K562 (cell line): ENCODE results near the gene PBX2. TPM values are rescaled to one million over a fixed set of nuclear protein-coding genes. Genes with fewer than 3 reads are reported as not detected.

Source experiments
- ARNT ChIP-seq, 2 experiments: fragments of 450-650 bp; IDR thresholded peaks; 2 replicates each; pipeline ENCODE4 v1.6.1; 2016; ENCODE audit warnings: mild to moderate bottlenecking in 1 of 2
- FOS ChIP-seq: IDR thresholded peaks from 3 replicates; pipeline ENCODE4 v1.6.1; 2011; ENCODE audit not compliant: insufficient read length; ENCODE audit errors: extremely low read depth
- KLF13 ChIP-seq: fragments of 450-650 bp; IDR thresholded peaks from 2 replicates; pipeline ENCODE4 v1.6.1; 2016; ENCODE audit warnings: missing genetic modification characterization, low read depth, mild to moderate bottlenecking, missing compliant biosample characterization, moderate library complexity, borderline replicate concordance
- L3MBTL2 ChIP-seq: fragments of 450-650 bp; IDR thresholded peaks from 2 replicates; pipeline ENCODE4 v1.6.1; 2016; ENCODE audit warnings: mild to moderate bottlenecking, moderate library complexity
- MECOM ChIP-seq: fragments of 250-450 bp; sonication (Bioruptor Pico); IDR thresholded peaks from 2 replicates; pipeline ENCODE4 v1.8.0; 2022; ENCODE audit warnings: inconsistent platforms
- MYC ChIP-seq, 2 experiments: fragments of 250-450 bp in 1 of 2; sonication (Bioruptor Pico) in 1 of 2; IDR thresholded peaks; 2 replicates each; pipeline versions ENCODE4 v1.5.1 to v1.6.1; 2012 to 2021; ENCODE audit warnings: low read depth in 2 of 2, borderline replicate concordance in 1 of 2, improper control_type of control experiment in 1 of 2, low read length in 1 of 2, mild to moderate bottlenecking in 1 of 2, moderate library complexity in 1 of 2
- NR2C1 ChIP-seq, 2 experiments: fragments of 450-650 bp; IDR thresholded peaks; 2 replicates each; pipeline ENCODE4 v1.6.1; 2017; ENCODE audit warnings: mild to moderate bottlenecking in 2 of 2, antibody characterized with exemption in 1 of 2, inconsistent platforms in 1 of 2, missing compliant biosample characterization in 1 of 2, missing genetic modification characterization in 1 of 2
- NR4A1 ChIP-seq, 2 experiments: fragments of 250-450 bp in 1 of 2; fragments of 450-650 bp in 1 of 2; sonication (Bioruptor Pico) in 1 of 2; IDR thresholded peaks; 2 replicates each; pipeline versions ENCODE4 v1.4.0 to v1.6.1; 2016 to 2020; ENCODE audit warnings: mild to moderate bottlenecking in 2 of 2, missing compliant biosample characterization in 1 of 2, missing genetic modification characterization in 1 of 2, moderate library complexity in 1 of 2
- ZNF384 ChIP-seq: IDR thresholded peaks from 2 replicates; pipeline ENCODE4 v1.6.1; 2012; ENCODE audit warnings: low read depth, low read length, improper control_type of control experiment
- ZNF431 ChIP-seq: sonication (generic); formaldehyde crosslinking; IDR thresholded peaks from 2 replicates; pipeline ENCODE4 v1.8.0; 2022; ENCODE audit warnings: mild to moderate bottlenecking, missing genetic modification reagents
- polyA plus RNA-seq, 8 experiments: library from polyadenylated mRNA; depleted of rRNA in 4 of 8; stranded (reverse) in 5 of 8; unstranded in 3 of 8; fragments of >200 nt; fragmentation: Nextera tagmentation in 2 of 8; fragmentation: Illumina TruSeq in 1 of 8; extraction: Ambion mirVana in 2 of 8; extraction: Trizol in 1 of 8; gene quantifications; 2 replicates each; pipeline versions ENCODE4 v1.2.1 to v1.2.3, GENCODE V29; 2011 to 2014; ENCODE audit warnings: inconsistent platforms in 1 of 8, missing spikeins in 1 of 8
- total RNA-seq, 7 experiments: library from RNA; depleted of rRNA in 6 of 7; stranded (reverse); fragments of >200 nt in 6 of 7; fragmentation: Illumina TruSeq in 2 of 7; extraction: Trizol in 2 of 7; gene quantifications; 2 replicates each; pipeline versions ENCODE4 v1.2.1 to v1.2.3, GENCODE V29; 2011 to 2021; ENCODE audit warnings: low replicate concordance in 1 of 7
- TF ChIP-seq, protein P1 (sequence below): fragments of 450-650 bp; IDR thresholded peaks from 2 replicates; pipeline ENCODE4 v1.7.1; 2018; ENCODE audit warnings: mild to moderate bottlenecking, low read depth; ENCODE audit not compliant: partially characterized antibody
- TF ChIP-seq, protein P2 (sequence below): fragments of 250-450 bp; sonication (Bioruptor Pico); IDR thresholded peaks from 2 replicates; pipeline ENCODE4 v1.4.0; 2020; ENCODE audit warnings: mild to moderate bottlenecking, moderate library complexity
- TF ChIP-seq, protein P3 (sequence below), 2 experiments: fragments of 450-650 bp; conservative IDR thresholded peaks; 2 replicates each; pipeline ENCODE4 v1.6.1; 2017; ENCODE audit warnings: mild to moderate bottlenecking in 2 of 2, moderate library complexity in 2 of 2
- TF ChIP-seq, protein P4 (sequence below): fragments of 450-650 bp; IDR thresholded peaks from 2 replicates; pipeline ENCODE4 v1.6.1; 2016; ENCODE audit warnings: borderline replicate concordance
- TF ChIP-seq, protein P5 (sequence below): fragments of 250-450 bp; sonication (Bioruptor Pico); IDR thresholded peaks from 2 replicates; pipeline ENCODE4 v1.4.0; 2020

PBX2 gene
- total and polyA plus RNA-seq, 9 of the 15 experiments (the other 6 are each of a cell fraction or from before 2014, with no cell fraction given) = 1.9 to 134 (median 62.5) TPM

DNA sequence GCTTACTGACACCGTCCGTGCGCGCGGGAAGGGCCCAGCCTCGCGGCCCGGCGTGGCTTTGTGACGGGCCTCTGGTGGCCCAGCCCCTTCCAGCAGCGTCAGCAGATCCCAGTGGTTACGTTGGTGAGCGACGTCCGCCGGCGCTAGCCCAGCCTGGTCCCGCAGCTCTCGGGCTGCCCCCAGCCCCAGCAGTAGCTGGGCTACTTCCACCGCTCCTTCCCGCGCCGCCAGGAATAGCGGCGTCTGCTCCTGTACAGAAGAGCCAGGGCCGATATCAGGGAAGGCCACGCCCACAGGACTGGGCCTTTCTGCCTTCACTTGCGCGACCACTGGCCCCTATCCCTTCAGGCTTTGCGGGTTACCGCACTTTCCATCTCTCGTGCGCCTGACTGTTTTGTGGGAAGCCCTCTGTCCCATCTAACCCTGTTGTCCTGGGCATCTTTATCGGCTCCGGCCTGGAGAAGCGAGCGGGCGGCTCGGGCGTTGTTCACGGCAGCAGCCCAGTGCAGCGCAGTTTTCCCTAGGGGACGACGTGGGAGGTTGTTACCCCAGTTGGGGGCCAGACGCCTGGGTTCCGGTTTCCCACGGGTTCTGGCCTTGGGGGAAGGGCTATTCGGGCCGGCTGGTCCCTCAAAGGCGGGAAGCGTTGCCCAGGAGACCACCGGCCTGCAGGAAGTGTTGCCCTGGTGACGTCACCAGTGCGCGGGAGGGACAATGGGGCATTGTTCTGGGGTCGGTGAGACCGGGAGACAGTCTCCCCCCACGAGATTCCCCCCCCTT lies 6.1 kb upstream of the PBX2 start (continued):
- TF ChIP-seq, protein P1, sequence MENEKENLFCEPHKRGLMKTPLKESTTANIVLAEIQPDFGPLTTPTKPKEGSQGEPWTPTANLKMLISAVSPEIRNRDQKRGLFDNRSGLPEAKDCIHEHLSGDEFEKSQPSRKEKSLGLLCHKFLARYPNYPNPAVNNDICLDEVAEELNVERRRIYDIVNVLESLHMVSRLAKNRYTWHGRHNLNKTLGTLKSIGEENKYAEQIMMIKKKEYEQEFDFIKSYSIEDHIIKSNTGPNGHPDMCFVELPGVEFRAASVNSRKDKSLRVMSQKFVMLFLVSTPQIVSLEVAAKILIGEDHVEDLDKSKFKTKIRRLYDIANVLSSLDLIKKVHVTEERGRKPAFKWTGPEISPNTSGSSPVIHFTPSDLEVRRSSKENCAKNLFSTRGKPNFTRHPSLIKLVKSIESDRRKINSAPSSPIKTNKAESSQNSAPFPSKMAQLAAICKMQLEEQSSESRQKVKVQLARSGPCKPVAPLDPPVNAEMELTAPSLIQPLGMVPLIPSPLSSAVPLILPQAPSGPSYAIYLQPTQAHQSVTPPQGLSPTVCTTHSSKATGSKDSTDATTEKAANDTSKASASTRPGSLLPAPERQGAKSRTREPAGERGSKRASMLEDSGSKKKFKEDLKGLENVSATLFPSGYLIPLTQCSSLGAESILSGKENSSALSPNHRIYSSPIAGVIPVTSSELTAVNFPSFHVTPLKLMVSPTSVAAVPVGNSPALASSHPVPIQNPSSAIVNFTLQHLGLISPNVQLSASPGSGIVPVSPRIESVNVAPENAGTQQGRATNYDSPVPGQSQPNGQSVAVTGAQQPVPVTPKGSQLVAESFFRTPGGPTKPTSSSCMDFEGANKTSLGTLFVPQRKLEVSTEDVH = peak; percentile 83
- peak; percentile 98 for TF ChIP-seq MYC (IDR thresholded peaks at IDR 0.05; ENCODE audit: low read depth, low read length)
- peak; percentile 72; the same call in 1 of the 2 replicates for TF ChIP-seq MYC (CRISPR knock-in tag; IDR thresholded peaks at IDR 0.05; ENCODE audit: borderline replicate concordance, low read depth)
- TF ChIP-seq, protein P2, sequence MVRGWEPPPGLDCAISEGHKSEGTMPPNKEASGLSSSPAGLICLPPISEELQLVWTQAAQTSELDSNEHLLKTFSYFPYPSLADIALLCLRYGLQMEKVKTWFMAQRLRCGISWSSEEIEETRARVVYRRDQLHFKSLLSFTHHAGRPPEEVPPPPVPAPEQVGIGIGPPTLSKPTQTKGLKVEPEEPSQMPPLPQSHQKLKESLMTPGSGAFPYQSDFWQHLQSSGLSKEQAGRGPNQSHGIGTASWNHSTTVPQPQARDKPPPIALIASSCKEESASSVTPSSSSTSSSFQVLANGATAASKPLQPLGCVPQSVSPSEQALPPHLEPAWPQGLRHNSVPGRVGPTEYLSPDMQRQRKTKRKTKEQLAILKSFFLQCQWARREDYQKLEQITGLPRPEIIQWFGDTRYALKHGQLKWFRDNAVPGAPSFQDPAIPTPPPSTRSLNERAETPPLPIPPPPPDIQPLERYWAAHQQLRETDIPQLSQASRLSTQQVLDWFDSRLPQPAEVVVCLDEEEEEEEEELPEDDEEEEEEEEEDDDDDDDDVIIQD (CRISPR knock-in tag) = no peak
- TF ChIP-seq, protein P3, sequence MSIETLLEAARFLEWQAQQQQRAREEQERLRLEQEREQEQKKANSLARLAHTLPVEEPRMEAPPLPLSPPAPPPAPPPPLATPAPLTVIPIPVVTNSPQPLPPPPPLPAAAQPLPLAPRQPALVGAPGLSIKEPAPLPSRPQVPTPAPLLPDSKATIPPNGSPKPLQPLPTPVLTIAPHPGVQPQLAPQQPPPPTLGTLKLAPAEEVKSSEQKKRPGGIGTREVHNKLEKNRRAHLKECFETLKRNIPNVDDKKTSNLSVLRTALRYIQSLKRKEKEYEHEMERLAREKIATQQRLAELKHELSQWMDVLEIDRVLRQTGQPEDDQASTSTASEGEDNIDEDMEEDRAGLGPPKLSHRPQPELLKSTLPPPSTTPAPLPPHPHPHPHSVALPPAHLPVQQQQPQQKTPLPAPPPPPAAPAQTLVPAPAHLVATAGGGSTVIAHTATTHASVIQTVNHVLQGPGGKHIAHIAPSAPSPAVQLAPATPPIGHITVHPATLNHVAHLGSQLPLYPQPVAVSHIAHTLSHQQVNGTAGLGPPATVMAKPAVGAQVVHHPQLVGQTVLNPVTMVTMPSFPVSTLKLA (conservative IDR thresholded peaks at IDR 0.05) = peak in 1 of 2 experiments; percentile 96; a peak in 3 of 4 replicates
- TF ChIP-seq ARNT (IDR thresholded peaks at IDR 0.05) = peak in 1 of 2 experiments; percentile 25; a peak in 1 of 4 replicates
- TF ChIP-seq NR2C1 (IDR thresholded peaks at IDR 0.05) = no peak; the same call in 1 of the 2 replicates
- TF ChIP-seq NR2C1 (tag; IDR thresholded peaks at IDR 0.05) = peak; percentile 29; the same call in 1 of the 2 replicates
- TF ChIP-seq, protein P4, sequence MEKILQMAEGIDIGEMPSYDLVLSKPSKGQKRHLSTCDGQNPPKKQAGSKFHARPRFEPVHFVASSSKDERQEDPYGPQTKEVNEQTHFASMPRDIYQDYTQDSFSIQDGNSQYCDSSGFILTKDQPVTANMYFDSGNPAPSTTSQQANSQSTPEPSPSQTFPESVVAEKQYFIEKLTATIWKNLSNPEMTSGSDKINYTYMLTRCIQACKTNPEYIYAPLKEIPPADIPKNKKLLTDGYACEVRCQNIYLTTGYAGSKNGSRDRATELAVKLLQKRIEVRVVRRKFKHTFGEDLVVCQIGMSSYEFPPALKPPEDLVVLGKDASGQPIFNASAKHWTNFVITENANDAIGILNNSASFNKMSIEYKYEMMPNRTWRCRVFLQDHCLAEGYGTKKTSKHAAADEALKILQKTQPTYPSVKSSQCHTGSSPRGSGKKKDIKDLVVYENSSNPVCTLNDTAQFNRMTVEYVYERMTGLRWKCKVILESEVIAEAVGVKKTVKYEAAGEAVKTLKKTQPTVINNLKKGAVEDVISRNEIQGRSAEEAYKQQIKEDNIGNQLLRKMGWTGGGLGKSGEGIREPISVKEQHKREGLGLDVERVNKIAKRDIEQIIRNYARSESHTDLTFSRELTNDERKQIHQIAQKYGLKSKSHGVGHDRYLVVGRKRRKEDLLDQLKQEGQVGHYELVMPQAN = peak; percentile 84
- peak; percentile 9; the same call in 1 of the 2 replicates for TF ChIP-seq ZNF384
- TF ChIP-seq, protein P5, sequence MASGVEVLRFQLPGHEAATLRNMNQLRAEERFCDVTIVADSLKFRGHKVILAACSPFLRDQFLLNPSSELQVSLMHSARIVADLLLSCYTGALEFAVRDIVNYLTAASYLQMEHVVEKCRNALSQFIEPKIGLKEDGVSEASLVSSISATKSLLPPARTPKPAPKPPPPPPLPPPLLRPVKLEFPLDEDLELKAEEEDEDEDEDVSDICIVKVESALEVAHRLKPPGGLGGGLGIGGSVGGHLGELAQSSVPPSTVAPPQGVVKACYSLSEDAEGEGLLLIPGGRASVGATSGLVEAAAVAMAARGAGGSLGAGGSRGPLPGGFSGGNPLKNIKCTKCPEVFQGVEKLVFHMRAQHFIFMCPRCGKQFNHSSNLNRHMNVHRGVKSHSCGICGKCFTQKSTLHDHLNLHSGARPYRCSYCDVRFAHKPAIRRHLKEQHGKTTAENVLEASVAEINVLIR (CRISPR knock-in tag) = peak; percentile 97
- peak; percentile 85 for TF ChIP-seq L3MBTL2
- 0 out of 2 replicates have a peak, but pooled peaks have one; percentile 66 for TF ChIP-seq NR4A1 (CRISPR knock-in tag; IDR thresholded peaks at IDR 0.05)
- peak; percentile 59; the same call in 1 of the 2 replicates for TF ChIP-seq NR4A1 (tag; IDR thresholded peaks at IDR 0.05)
- no peak for TF ChIP-seq MECOM (CRISPR knock-in tag)
- TF ChIP-seq KLF13 (tag) = no peak
- TF ChIP-seq FOS = no peak
- TF ChIP-seq ZNF431 (CRISPR knock-in tag) = peak; percentile 52; the same call in 1 of the 2 replicates
